ENCODE data around the gene KLHL2. TPM values are rescaled to one million over a fixed set of nuclear protein-coding genes. Genes with fewer than 3 reads are reported as not detected.
"Not testable (repeated sequence)": the region's sequence is repeated elsewhere in the genome, so short reads cannot be mapped to it uniquely, and the experiment has no call there.

The KLHL2 gene
- polyA plus RNA-seq, 3 donors from 2014 or later: 2.6 to 4.0 (median 3.5) TPM

GRCh38 chr4:165342340-165342739 lies 135.0 kb downstream of the KLHL2 start:
- not testable (repeated sequence) for H3K4me1 Mint-ChIP-seq, H3K27ac Mint-ChIP-seq

GRCh38 chr4:165343353-165344191 lies 136.2 kb downstream of the KLHL2 start:
- Mint-ChIP-seq H3K27ac (peak overlapping the region in 1 of 6 donors; percentile 42), H3K4me3 (no peak overlapping the region), H3K27me3 (ENCODE audit: low read depth in 3 of 3) (peaks cover 0 to 3% (median 2%) of the 10 kb centered on the region in 3 donors), H3K9me3 (no peaks in the 10 kb centered on the region), H3K4me1 (no peaks in the 10 kb centered on the region), H3K36me3 (peaks cover 0 to 16% (median 0%) of the 10 kb centered on the region in 3 donors)
- no peak for DNase-seq

More at GRCh38 chr4:165342340-165342739, 135.0 kb downstream of the KLHL2 start:
- not testable (repeated sequence) for H3K27me3 Mint-ChIP-seq (ENCODE audit: low read depth in 3 of 3); H3K9me3 Mint-ChIP-seq; DNase-seq; H3K4me3 Mint-ChIP-seq
- H3K36me3 Mint-ChIP-seq: peaks cover 0 to 19% (median 0%) of the 10 kb centered on the region in 3 donors

GRCh38 chr4:165345666-165346417 lies 138.5 kb downstream of the KLHL2 start:
- H3K27ac Mint-ChIP-seq: no peak overlapping the region
- H3K36me3 Mint-ChIP-seq: peaks cover 0 to 8% (median 0%) of the 10 kb centered on the region in 3 donors
- H3K4me3 Mint-ChIP-seq: no peak overlapping the region
- DNase-seq: no peak
- H3K9me3 Mint-ChIP-seq: no peaks in the 10 kb centered on the region
- peaks cover 2 to 3% (median 3%) of the 10 kb centered on the region in 3 donors for H3K27me3 Mint-ChIP-seq (ENCODE audit: low read depth in 3 of 3)
- no peaks in the 10 kb centered on the region for H3K4me1 Mint-ChIP-seq

GRCh38 chr4:165347647-165348569 lies 140.5 kb downstream of the KLHL2 start:
- no peak overlapping the region for H3K4me3 Mint-ChIP-seq
- H3K27me3 Mint-ChIP-seq (ENCODE audit: low read depth in 3 of 3): peaks cover 0 to 14% (median 3%) of the 10 kb centered on the region in 3 donors
- peaks cover 0 to 5% (median 0%) of the 10 kb centered on the region in 3 donors for H3K36me3 Mint-ChIP-seq
- H3K9me3 Mint-ChIP-seq: no peaks in the 10 kb centered on the region
- H3K4me1 Mint-ChIP-seq: no peaks in the 10 kb centered on the region
- DNase-seq: no peak
- no peak overlapping the region for H3K27ac Mint-ChIP-seq

- Mint-ChIP-seq H3K9me3 (no peaks in the 10 kb centered on the region), H3K36me3 (no peaks in the 10 kb centered on the region), H3K27me3 (ENCODE audit: low read depth in 3 of 3) (peaks cover 0 to 19% (median 1%) of the 10 kb centered on the region in 3 donors), H3K4me3 (no peak overlapping the region), H3K27ac (no peak overlapping the region), H3K4me1 (no peaks in the 10 kb centered on the region)
- no peak for DNase-seq
These were observed 144.2 kb downstream of the KLHL2 start for GRCh38 chr4:165351359-165352130.

GRCh38 chr4:165355900-165356300 lies 148.5 kb downstream of the KLHL2 start:
- peaks cover under 1 to 18% (median 2%) of the 10 kb centered on the region in 3 donors for H3K27me3 Mint-ChIP-seq (ENCODE audit: low read depth in 3 of 3)
- H3K4me3 Mint-ChIP-seq: no peak overlapping the region
- H3K9me3 Mint-ChIP-seq: no peaks in the 10 kb centered on the region
- DNase-seq: no peak
- no peak overlapping the region for H3K27ac Mint-ChIP-seq
- H3K4me1 Mint-ChIP-seq: no peaks in the 10 kb centered on the region
- H3K36me3 Mint-ChIP-seq: no peaks in the 10 kb centered on the region

GRCh38 chr4:165359506-165359905 lies 152.1 kb downstream of the KLHL2 start:
- no peaks in the 10 kb centered on the region for H3K4me1 Mint-ChIP-seq
- H3K27ac Mint-ChIP-seq: no peak overlapping the region
- H3K9me3 Mint-ChIP-seq: no peaks in the 10 kb centered on the region
- H3K4me3 Mint-ChIP-seq: no peak overlapping the region
- peaks cover 2 to 8% (median 6%) of the 10 kb centered on the region in 3 donors for H3K27me3 Mint-ChIP-seq (ENCODE audit: low read depth in 3 of 3)
- no peak for DNase-seq
- no peaks in the 10 kb centered on the region for H3K36me3 Mint-ChIP-seq

- no peaks in the 10 kb centered on the region for H3K4me1 Mint-ChIP-seq
- no peaks in the 10 kb centered on the region for H3K9me3 Mint-ChIP-seq
- no peak for DNase-seq
- H3K4me3 Mint-ChIP-seq: no peak overlapping the region
- no peaks in the 10 kb centered on the region for H3K36me3 Mint-ChIP-seq
- peaks cover 2 to 8% (median 6%) of the 10 kb centered on the region in 3 donors for H3K27me3 Mint-ChIP-seq (ENCODE audit: low read depth in 3 of 3)
- no peak overlapping the region for H3K27ac Mint-ChIP-seq
These were observed 152.8 kb downstream of the KLHL2 start for GRCh38 chr4:165360041-165360695.

GRCh38 chr4:165360985-165361670 lies 153.8 kb downstream of the KLHL2 start:
- Mint-ChIP-seq H3K9me3 (no peaks in the 10 kb centered on the region), H3K27me3 (ENCODE audit: low read depth in 3 of 3) (peaks cover 2 to 6% (median 5%) of the 10 kb centered on the region in 3 donors), H3K27ac (no peak overlapping the region), H3K4me3 (no peak overlapping the region), H3K4me1 (no peaks in the 10 kb centered on the region), H3K36me3 (no peaks in the 10 kb centered on the region)
- DNase-seq: no peak

- peaks cover 2 to 6% (median 4%) of the 10 kb centered on the region in 3 donors for H3K27me3 Mint-ChIP-seq (ENCODE audit: low read depth in 3 of 3)
These were observed 154.4 kb downstream of the KLHL2 start for GRCh38 chr4:165361810-165362209.

GRCh38 chr4:165364452-165365080 lies 157.2 kb downstream of the KLHL2 start:
- Mint-ChIP-seq H3K4me3 (no peak overlapping the region), H3K36me3 (no peaks in the 10 kb centered on the region), H3K27ac (no peak overlapping the region), H3K27me3 (ENCODE audit: low read depth in 3 of 3) (peaks cover 2 to 4% (median 3%) of the 10 kb centered on the region in 3 donors), H3K4me1 (no peaks in the 10 kb centered on the region), H3K9me3 (no peaks in the 10 kb centered on the region)
- no peak for DNase-seq

More at GRCh38 chr4:165361810-165362209, 154.4 kb downstream of the KLHL2 start:
- Mint-ChIP-seq H3K27ac (no peak overlapping the region), H3K9me3 (no peaks in the 10 kb centered on the region), H3K4me1 (no peaks in the 10 kb centered on the region), H3K4me3 (no peak overlapping the region), H3K36me3 (no peaks in the 10 kb centered on the region)
- DNase-seq: no peak

GRCh38 chr4:165367040-165367439 lies 159.7 kb downstream of the KLHL2 start:
- peaks cover 0 to 3% (median 3%) of the 10 kb centered on the region in 3 donors for H3K27me3 Mint-ChIP-seq (ENCODE audit: low read depth in 3 of 3)
- H3K9me3 Mint-ChIP-seq: no peaks in the 10 kb centered on the region
- H3K4me1 Mint-ChIP-seq: no peaks in the 10 kb centered on the region
- no peak overlapping the region for H3K4me3 Mint-ChIP-seq
- no peak overlapping the region for H3K27ac Mint-ChIP-seq
- H3K36me3 Mint-ChIP-seq: no peaks in the 10 kb centered on the region
- DNase-seq: no peak

Measured in immature natural killer cell (primary cell).